SK-N-SH (cell line): ENCODE measurements around the gene BPIFB1. TPM values are rescaled to one million over a fixed set of nuclear protein-coding genes. Genes with fewer than 3 reads are reported as not detected.

Experiments used
- CTCF ChIA-PET: fragments of 300-600, 350-600 bp; formaldehyde crosslinking; extraction: SDS; loops from one replicate; lab custom pipeline; 2021; lab: Yijun Ruan, JAX
- POLR2A ChIA-PET: fragments of 350-600 bp; sonication (Branson Sonifier 250); formaldehyde crosslinking; extraction: SDS; loops from one replicate; lab custom pipeline; 2020; ENCODE audit warnings: antibody characterized with exemption, inconsistent platforms; lab: Yijun Ruan, JAX
- DNase-seq: peaks from one replicate; pipeline ENCODE4 v3.0.0; 2012
- H2AFZ ChIP-seq: fragments of 200-600 bp; sonication (generic); 2 replicates; pipeline ENCODE4 v1.8.1; 2016; ENCODE audit warnings: antibody characterized with exemption, mild to moderate bottlenecking, low read depth
- H3F3A ChIP-seq: fragments of 200-600 bp; sonication (generic); replicated peaks from 2 replicates; pipeline ENCODE3; 2016; ENCODE audit warnings: antibody characterized with exemption, mild to moderate bottlenecking; ENCODE audit not compliant: insufficient read depth
- H3K27ac ChIP-seq, 2 experiments: fragments of 200-500 bp in 1 of 2; fragments of 200-600 bp in 1 of 2; sonication (Bioruptor generic) in 1 of 2; sonication (generic), shearing (Covaris generic) in 1 of 2; 2 replicates each; pipeline versions ENCODE4 v1.5.1 to v1.6.1; 2014 to 2016; ENCODE audit warnings: low read depth in 2 of 2, inconsistent platforms in 1 of 2, low read length in 1 of 2, mild to moderate bottlenecking in 1 of 2, mixed read lengths in 1 of 2
- H3K27me3 ChIP-seq: fragments of 200-600 bp; sonication (generic), shearing (Covaris generic); 2 replicates; pipeline ENCODE4 v1.6.1; 2016; ENCODE audit warnings: mixed run types; ENCODE audit not compliant: insufficient read depth
- H3K36me3 ChIP-seq, 2 experiments: fragments of 200-500 bp in 1 of 2; fragments of 200-600 bp in 1 of 2; sonication (Bioruptor generic) in 1 of 2; sonication (generic) in 1 of 2; replicated peaks in 1 of 2; 2 replicates each; pipeline versions ENCODE3 to v1.5.1; 2014 to 2016; ENCODE audit warnings: low read length in 1 of 2, mild to moderate bottlenecking in 1 of 2; ENCODE audit not compliant: insufficient read depth in 2 of 2, control insufficient read depth in 1 of 2
- H3K4me1 ChIP-seq, 2 experiments: fragments of 200-500 bp in 1 of 2; fragments of 200-600 bp in 1 of 2; sonication (Bioruptor generic) in 1 of 2; sonication (generic), shearing (Covaris generic) in 1 of 2; 2 replicates each; pipeline versions ENCODE4 v1.5.1 to v1.6.1; 2014 to 2016; ENCODE audit warnings: low read depth in 1 of 2, low read length in 1 of 2, mixed run types in 1 of 2; ENCODE audit not compliant: insufficient read depth in 2 of 2, control insufficient read depth in 1 of 2
- H3K4me2 ChIP-seq: fragments of 200-600 bp; sonication (generic), shearing (Covaris generic); 2 replicates; pipeline ENCODE4 v1.6.1; 2017; ENCODE audit warnings: mixed run types
- H3K4me3 ChIP-seq, 2 experiments: fragments of 200-500 bp in 1 of 2; fragments of 200-600 bp in 1 of 2; sonication (Bioruptor generic) in 1 of 2; sonication (generic), shearing (Covaris generic) in 1 of 2; 2 replicates each; pipeline versions ENCODE4 v1.5.1 to v1.8.1; 2014 to 2016; ENCODE audit warnings: low read depth in 2 of 2, inconsistent platforms in 1 of 2, low read length in 1 of 2, mild to moderate bottlenecking in 1 of 2, mixed read lengths in 1 of 2, moderate library complexity in 1 of 2
- H3K79me2 ChIP-seq: fragments of 200-600 bp; sonication (generic); 2 replicates; pipeline ENCODE4 v1.8.1; 2017; ENCODE audit warnings: mild to moderate bottlenecking; ENCODE audit not compliant: insufficient read depth
- H3K9ac ChIP-seq: fragments of 200-600 bp; sonication (generic); 2 replicates; pipeline ENCODE4 v1.6.1; 2017; ENCODE audit warnings: mixed run types
- H3K9me2 ChIP-seq: fragments of 200-600 bp; sonication (generic); 2 replicates; pipeline ENCODE4 v1.6.1; 2017; ENCODE audit warnings: mixed run types
- H3K9me3 ChIP-seq: fragments of 200-600 bp; sonication (generic); 2 replicates; pipeline ENCODE4 v1.6.1; 2017; ENCODE audit warnings: mixed run types, mild to moderate bottlenecking, moderate library complexity
- H4K20me1 ChIP-seq: fragments of 200-600 bp; sonication (generic); 2 replicates; pipeline ENCODE4 v1.6.1; 2017; ENCODE audit warnings: mild to moderate bottlenecking, mixed run types; ENCODE audit not compliant: insufficient read depth
- CHD2 ChIP-seq: fragments of 150-350 bp; IDR thresholded peaks from 2 replicates; pipeline ENCODE4 v1.6.1; 2018; ENCODE audit warnings: low read length; ENCODE audit not compliant: partially characterized antibody
- ELF1 ChIP-seq: IDR thresholded peaks from 2 replicates; pipeline ENCODE4 v1.4.0; 2012
- EZH2phosphoT487 ChIP-seq: fragments of 200-600 bp; sonication (generic); IDR thresholded peaks from 2 replicates; pipeline ENCODE4 v1.6.1; 2017; ENCODE audit warnings: low read depth, mixed run types, mild to moderate bottlenecking, antibody characterized with exemption, moderate library complexity, borderline replicate concordance
- FOSL2 ChIP-seq: IDR thresholded peaks from 2 replicates; pipeline ENCODE4 v1.4.0; 2012; ENCODE audit warnings: low read depth, mild to moderate bottlenecking, moderate library complexity, borderline replicate concordance
- FOXJ3 ChIP-seq: sonication (generic); formaldehyde crosslinking; IDR thresholded peaks from 2 replicates; pipeline ENCODE4 v1.5.1; 2020; ENCODE audit warnings: mild to moderate bottlenecking, missing genetic modification reagents
- FOXM1 ChIP-seq: IDR thresholded peaks from 2 replicates; pipeline ENCODE4 v1.4.0; 2012; ENCODE audit warnings: low read depth, mild to moderate bottlenecking
- MXI1 ChIP-seq: IDR thresholded peaks from 2 replicates; pipeline ENCODE4 v1.6.1; 2012; ENCODE audit warnings: mild to moderate bottlenecking, low read depth, low read length, improper control_type of control experiment
- REST ChIP-seq: IDR thresholded peaks from 2 replicates; pipeline ENCODE4 v1.6.1; 2012; ENCODE audit warnings: mild to moderate bottlenecking, low read depth, low read length, moderate library complexity
- RFX5 ChIP-seq: IDR thresholded peaks from 2 replicates; pipeline ENCODE4 v1.6.1; 2012; ENCODE audit warnings: mild to moderate bottlenecking, improper control_type of control experiment, low read length
- SMC3 ChIP-seq: IDR thresholded peaks from 2 replicates; pipeline ENCODE4 v1.6.1; 2012; ENCODE audit warnings: low read depth, low read length, improper control_type of control experiment
- ZBTB33 ChIP-seq: IDR thresholded peaks from 2 replicates; pipeline ENCODE4 v1.4.0; 2012; ENCODE audit warnings: low read depth, borderline replicate concordance
- WGBS: methylation state at CpG from one replicate; pipeline ENCODE4 v1.1.6; 2017; ENCODE audit warnings: low lambda C conversion rate; 5-methylcytosine and 5-hydroxymethylcytosine counted together
- polyA plus RNA-seq, 3 experiments: library from polyadenylated mRNA; depleted of rRNA; stranded (reverse); fragments of >200 nt; gene quantifications; 2 replicates each; pipeline ENCODE4 v1.2.3, GENCODE V29; 2012

BPIFB1 gene
- polyA plus RNA-seq, 1 of the 3 experiments (the other 2 are of a cell fraction): not detected

GRCh38 chr20:33313686-33314314 is 30.8 kb downstream of the BPIFB1 start:
- H3K4me3 ChIP-seq: no peak overlapping the region
- H3K27ac ChIP-seq: no peak overlapping the region
- H3K9ac ChIP-seq: no peak overlapping the region
- H3K27me3 ChIP-seq: peaks cover 16% of the 10 kb centered on the region; the same call in 1 of the 2 replicates
- no peaks in the 10 kb centered on the region for H4K20me1 ChIP-seq
- no peaks in the 10 kb centered on the region for H3K36me3 ChIP-seq
- H2AFZ ChIP-seq: no peak overlapping the region
- WGBS: 33% methylated on average over 5 of the region's 7 CpGs
- ChIA-PET POLR2A (no interaction called here), CTCF (interaction anchor here (0.9 to 4.7 kb wide), 2 partner anchors 15 to 51 kb away, joined by 3 to 19 read pairs; no protein-coding TSS in a partner anchor)
- no peaks in the 10 kb centered on the region for H3K9me2 ChIP-seq
- H3F3A ChIP-seq: no peaks in the 10 kb centered on the region
- H3K4me2 ChIP-seq: no peak overlapping the region
- no peaks in the 10 kb centered on the region for H3K9me3 ChIP-seq
- no peaks in the 10 kb centered on the region; a peak in 1 of 4 replicates for H3K4me1 ChIP-seq
- TF ChIP-seq FOSL2 (no peak), ELF1 (no peak), FOXM1 (no peak), ZBTB33 (no peak), RFX5 (no peak), REST (no peak)
- no peaks in the 10 kb centered on the region for H3K79me2 ChIP-seq
- DNase-seq: no peak

GRCh38 chr20:33316343-33316742 is 33.3 kb downstream of the BPIFB1 start:
- ChIA-PET POLR2A (no interaction called here), CTCF (interaction anchor here (4.7 kb wide), 1 partner anchor 17 kb away, joined by 19 read pairs; no protein-coding TSS in a partner anchor)
- no peak overlapping the region for H2AFZ ChIP-seq
- H3K9ac ChIP-seq: no peak overlapping the region
- no peaks in the 10 kb centered on the region for H3K36me3 ChIP-seq
- no peaks in the 10 kb centered on the region for H3K4me1 ChIP-seq
- no peak overlapping the region for H3K27ac ChIP-seq
- no peak overlapping the region for H3K4me2 ChIP-seq
- no peaks in the 10 kb centered on the region for H3K9me2 ChIP-seq
- 43% methylated on average over 5 of the region's 5 CpGs for WGBS
- no peaks in the 10 kb centered on the region for H4K20me1 ChIP-seq
- H3K4me3 ChIP-seq: no peak overlapping the region
- H3K79me2 ChIP-seq: no peaks in the 10 kb centered on the region
- peaks cover 23% of the 10 kb centered on the region; the same call in 1 of the 2 replicates for H3K27me3 ChIP-seq
- no peak for DNase-seq
- no peaks in the 10 kb centered on the region for H3F3A ChIP-seq
- no peaks in the 10 kb centered on the region for H3K9me3 ChIP-seq
- no peak for TF ChIP-seq FOXJ3
- TF ChIP-seq EZH2phosphoT487: no peak
- no peak for TF ChIP-seq CHD2
- no peak for TF ChIP-seq MXI1
- no peak for TF ChIP-seq SMC3
- no peak for TF ChIP-seq RFX5
- TF ChIP-seq ZBTB33: no peak
- TF ChIP-seq, all 33 proteins: peak for 0
